Inflammatory macrophage treated with lipopolysaccharide for 1 hour (primary cell): ENCODE results near the gene CTNNBL1.
A peak's percentile ranks its signal among the peaks of the same experiment; 100 is the strongest.
"Not testable (repeated sequence)": the region's sequence is repeated elsewhere in the genome, so short reads cannot be mapped to it uniquely, and the experiment has no call there.

Source experiments
- DNase-seq, 2 donors: peaks; one replicate each; pipeline ENCODE4 v3.0.0-alpha.2; 2020 to 2022

CTNNBL1 gene

GRCh38 chr20:37711994-37712964, 18.4 kb downstream of the CTNNBL1 start:
- DNase-seq = no peak

GRCh38 chr20:37713396-37713795, 19.6 kb downstream of the CTNNBL1 start:
- no peak for DNase-seq

- DNase-seq = peak; percentile 87 to 88
Measured at GRCh38 chr20:37714978-37715672, 21.3 kb downstream of the CTNNBL1 start.

GRCh38 chr20:37721751-37722150, 27.9 kb downstream of the CTNNBL1 start:
- no peak for DNase-seq

- DNase-seq = not testable (repeated sequence)
Measured at GRCh38 chr20:37722312-37722711, 28.5 kb downstream of the CTNNBL1 start.

GRCh38 chr20:37723668-37724067, 29.8 kb downstream of the CTNNBL1 start:
- DNase-seq = no peak

- DNase-seq = no peak
Measured at GRCh38 chr20:37725165-37725564, 31.3 kb downstream of the CTNNBL1 start.

- no peak for DNase-seq
Measured at GRCh38 chr20:37725855-37726254, 32.0 kb downstream of the CTNNBL1 start.

GRCh38 chr20:37726321-37726720, 32.5 kb downstream of the CTNNBL1 start:
- DNase-seq = no peak

GRCh38 chr20:37726971-37727956, 33.4 kb downstream of the CTNNBL1 start:
- peak; percentile 19 to 27 for DNase-seq

- no peak for DNase-seq
Measured at GRCh38 chr20:37727957-37728634, 34.3 kb downstream of the CTNNBL1 start.

GRCh38 chr20:37728635-37728983, 34.8 kb downstream of the CTNNBL1 start:
- DNase-seq = no peak

GRCh38 chr20:37729452-37729851, 35.6 kb downstream of the CTNNBL1 start:
- DNase-seq = no peak

- no peak for DNase-seq
Measured at GRCh38 chr20:37729909-37730308, 36.1 kb downstream of the CTNNBL1 start.

GRCh38 chr20:37733416-37733815, 39.6 kb downstream of the CTNNBL1 start:
- no peak for DNase-seq

GRCh38 chr20:37734228-37734985, 40.6 kb downstream of the CTNNBL1 start:
- DNase-seq = no peak

- DNase-seq = no peak
Measured at GRCh38 chr20:37735541-37735940, 41.7 kb downstream of the CTNNBL1 start.

- DNase-seq = no peak
Measured at GRCh38 chr20:37736132-37736531, 42.3 kb downstream of the CTNNBL1 start.

- no peak for DNase-seq
Measured at GRCh38 chr20:37737826-37738420, 44.1 kb downstream of the CTNNBL1 start.

GRCh38 chr20:37741055-37741454, 47.2 kb downstream of the CTNNBL1 start:
- no peak for DNase-seq

- DNase-seq = no peak
Measured at GRCh38 chr20:37741570-37741969, 47.7 kb downstream of the CTNNBL1 start.
